ENCODE results near the gene ABCA3. TPM values are rescaled to one million over a fixed set of nuclear protein-coding genes. Genes with fewer than 3 reads are reported as not detected.

ABCA3 gene
- total and polyA plus RNA-seq, 12 donors, result 3.3 to 30.8 (median 21.6) TPM

GRCh38 chr16:2295056-2295798 is 45.3 kb downstream of the ABCA3 start:
- H3K4me3 ChIP-seq, result no peak overlapping the region
- intact Hi-C loops (cut with DNase I), result loop anchor here in 1 of 2 donors (10.0 kb wide), 1 partner anchor 200 kb away; no protein-coding TSS in a partner anchor
- DNase-seq, result peak in 1 of 7 donors; percentile 42
- H3K36me3 ChIP-seq (replicated peaks in 1 of 2), result no peaks in the 10 kb centered on the region
- no peaks in the 10 kb centered on the region for H3K27me3 ChIP-seq
- H3K27ac ChIP-seq, result no peak overlapping the region
- 85 to 96% (median 91%) methylated on average over 12 to 21 of the region's 21 CpGs for WGBS, 4 donors
- TF ChIP-seq CTCF (IDR thresholded peaks at IDR 0.05) (no peak), POLR2A (IDR thresholded peaks at IDR 0.05) (no peak)
- peaks cover 0 to 5% of the 10 kb centered on the region in 2 donors for H3K4me1 ChIP-seq (replicated peaks in 1 of 2)
- no peaks in the 10 kb centered on the region for H3K9me3 ChIP-seq (replicated peaks in 1 of 3)

DNA sequence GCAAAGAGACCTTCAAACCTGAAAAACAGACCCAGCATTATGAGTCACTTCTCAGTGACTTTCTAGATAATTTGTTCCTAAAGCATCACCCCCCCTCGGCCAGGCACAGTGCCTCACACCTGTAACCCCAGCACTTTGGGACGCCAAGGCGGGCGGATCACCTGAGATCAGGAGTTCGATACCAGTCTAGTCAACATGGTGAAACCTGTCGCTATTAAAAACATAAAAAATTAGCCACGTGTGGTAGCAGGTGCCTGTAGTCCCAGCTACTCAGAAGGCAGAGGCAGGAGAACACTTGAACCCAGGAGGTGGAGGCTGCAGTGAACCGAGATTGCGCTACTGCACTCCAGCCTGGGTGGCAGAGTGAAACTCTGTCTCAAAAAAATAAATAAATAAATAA is 48.3 kb downstream of the ABCA3 start:
- Histone ChIP-seq H3K27ac (no peak overlapping the region), H3K9me3 (replicated peaks in 1 of 3) (no peaks in the 10 kb centered on the region), H3K36me3 (replicated peaks in 1 of 2) (no peaks in the 10 kb centered on the region), H3K4me1 (replicated peaks in 1 of 2) (peaks cover 0 to 5% of the 10 kb centered on the region in 2 donors), H3K4me3 (no peak overlapping the region), H3K27me3 (no peaks in the 10 kb centered on the region)
- 89 to 94% (median 91%) methylated on average over 9 of the region's 9 CpGs for WGBS, 4 donors
- DNase-seq, result no peak
- intact Hi-C loops (cut with DNase I), result loop anchor here in 1 of 2 donors (10.0 kb wide), 1 partner anchor 203 kb away; no protein-coding TSS in a partner anchor
- no peak for TF ChIP-seq POLR2A (IDR thresholded peaks at IDR 0.05)
- no peak for TF ChIP-seq CTCF (IDR thresholded peaks at IDR 0.05)

DNA sequence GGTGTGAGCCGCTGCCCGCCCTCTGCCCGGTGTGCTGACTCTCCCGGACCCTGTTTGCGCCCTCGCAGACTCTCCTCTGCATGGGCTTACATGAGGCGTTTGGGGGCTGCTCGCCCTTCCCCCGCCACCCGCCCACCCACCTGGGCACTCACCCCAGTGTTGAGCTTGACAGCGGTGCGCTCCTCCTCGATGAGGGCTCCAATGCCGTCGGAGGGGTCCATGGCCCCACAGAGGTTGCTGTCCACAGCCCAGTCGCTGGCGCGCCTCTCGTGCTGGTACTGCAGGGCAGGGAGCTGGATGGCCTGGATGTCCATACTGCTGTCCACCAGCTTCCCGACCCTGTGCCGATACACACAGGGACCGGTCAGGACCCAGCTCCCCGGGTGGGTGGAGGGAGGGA is 51.2 kb downstream of the ABCA3 start:
- no peak overlapping the region for H3K27ac ChIP-seq
- intact Hi-C loops (cut with DNase I), result no loop called here
- H3K9me3 ChIP-seq (replicated peaks in 1 of 3), result no peaks in the 10 kb centered on the region
- peaks cover 0 to 1% of the 10 kb centered on the region in 2 donors for H3K36me3 ChIP-seq (replicated peaks in 1 of 2)
- WGBS, 4 donors, result 92 to 99% (median 92%) methylated on average over 11 to 23 of the region's 23 CpGs
- no peak for DNase-seq
- no peak overlapping the region for H3K4me3 ChIP-seq
- TF ChIP-seq POLR2A (IDR thresholded peaks at IDR 0.05), result no peak
- TF ChIP-seq CTCF (IDR thresholded peaks at IDR 0.05), result no peak
- no peaks in the 10 kb centered on the region for H3K27me3 ChIP-seq
- H3K4me1 ChIP-seq (replicated peaks in 1 of 2), result no peaks in the 10 kb centered on the region

GRCh38 chr16:2288726-2289125 is 51.8 kb downstream of the ABCA3 start:
- H3K9me3 ChIP-seq (replicated peaks in 1 of 3), result no peaks in the 10 kb centered on the region
- H3K27me3 ChIP-seq, result no peaks in the 10 kb centered on the region
- no peak overlapping the region for H3K27ac ChIP-seq
- H3K36me3 ChIP-seq (replicated peaks in 1 of 2), result peaks cover 0 to 4% of the 10 kb centered on the region in 2 donors
- intact Hi-C loops (cut with DNase I), result no loop called here
- H3K4me3 ChIP-seq, result no peak overlapping the region
- DNase-seq, result no peak
- no peaks in the 10 kb centered on the region for H3K4me1 ChIP-seq (replicated peaks in 1 of 2)
- no peak for TF ChIP-seq CTCF (IDR thresholded peaks at IDR 0.05)
- TF ChIP-seq POLR2A (IDR thresholded peaks at IDR 0.05), result no peak
- 68 to 86% (median 74%) methylated on average over 6 to 8 of the region's 8 CpGs for WGBS, 4 donors

Measured in adrenal gland (tissue), 12 donors.